RKO (cell line): ENCODE data around the gene SLC22A16.
A peak's percentile ranks its signal among the peaks of the same experiment; 100 is the strongest.

Source experiments
- DNase-seq: peaks from one replicate; pipeline ENCODE4 v3.0.0-alpha.2; 2016; ENCODE audit warnings: low spot score

Gene SLC22A16

DNA sequence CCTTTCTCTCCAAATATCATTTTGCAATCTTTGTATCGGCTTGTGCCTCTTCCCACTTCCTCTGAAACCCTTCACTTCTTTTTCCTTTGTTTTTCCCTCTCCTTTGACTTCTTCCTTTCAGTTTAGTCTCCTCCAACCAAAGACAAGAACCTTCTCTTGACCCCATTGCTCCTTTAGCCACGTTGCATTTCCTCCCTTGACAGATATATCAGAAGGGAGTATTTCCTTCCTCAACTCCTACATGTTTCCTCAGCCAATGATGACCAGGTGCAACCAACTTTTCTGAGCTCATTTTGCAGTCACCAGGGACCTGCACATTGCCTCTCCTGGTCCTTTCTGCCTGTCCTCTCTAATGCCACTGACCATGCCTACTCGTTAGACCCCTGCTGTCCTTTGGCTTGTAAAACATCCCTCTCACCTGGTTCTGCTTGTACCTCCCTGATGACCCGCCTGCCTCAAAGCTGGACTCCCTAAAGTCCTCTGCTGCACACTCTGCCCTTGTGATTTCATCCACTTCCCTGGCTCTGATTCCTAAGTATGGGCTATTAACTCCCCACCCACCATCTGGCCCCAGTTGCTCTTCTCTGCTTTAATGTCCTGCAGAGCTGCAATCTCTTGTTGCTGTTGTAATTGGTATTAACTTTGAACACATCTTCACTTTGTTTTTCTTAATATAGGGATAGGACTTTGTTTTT is 27.4 kb downstream of the SLC22A16 start:
- no peak for DNase-seq

DNA sequence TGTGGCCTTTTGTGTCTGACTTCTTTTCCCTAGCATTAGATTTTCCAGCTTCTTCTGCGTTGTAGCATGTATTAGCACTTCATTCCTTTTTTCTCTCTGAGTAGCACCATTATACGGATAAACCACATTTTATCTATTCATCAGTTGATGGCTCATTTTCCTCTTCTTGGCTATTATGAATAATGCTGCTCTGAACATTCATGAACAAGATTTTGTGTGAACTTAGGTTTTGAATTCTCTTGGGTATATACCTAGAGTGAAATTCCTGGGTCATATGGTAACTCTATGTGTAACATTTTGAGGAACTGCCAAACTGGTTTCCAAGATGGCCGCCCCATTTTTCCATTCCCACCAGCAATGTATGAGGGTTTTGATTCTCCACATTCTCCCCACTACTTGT is 28.7 kb downstream of the SLC22A16 start:
- no peak for DNase-seq

DNA sequence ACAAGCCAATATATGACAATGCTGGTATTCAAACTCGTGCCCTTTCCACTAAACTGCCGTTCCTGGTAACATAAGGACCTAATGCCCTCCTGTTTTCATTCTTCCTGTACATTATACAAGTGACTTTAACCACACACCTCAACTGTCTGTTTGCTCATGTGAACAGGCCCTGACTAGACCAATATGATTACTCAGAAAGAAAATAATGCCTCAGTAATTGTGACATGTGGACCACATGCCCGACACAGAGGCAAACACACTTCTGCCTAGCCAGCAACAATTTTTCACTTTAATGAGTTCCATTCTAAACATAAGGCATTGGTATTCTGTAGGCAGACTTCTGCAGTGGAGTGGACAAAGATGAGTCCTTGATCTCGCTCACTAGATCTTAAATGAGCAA is 30.0 kb downstream of the SLC22A16 start:
- DNase-seq = no peak

DNA sequence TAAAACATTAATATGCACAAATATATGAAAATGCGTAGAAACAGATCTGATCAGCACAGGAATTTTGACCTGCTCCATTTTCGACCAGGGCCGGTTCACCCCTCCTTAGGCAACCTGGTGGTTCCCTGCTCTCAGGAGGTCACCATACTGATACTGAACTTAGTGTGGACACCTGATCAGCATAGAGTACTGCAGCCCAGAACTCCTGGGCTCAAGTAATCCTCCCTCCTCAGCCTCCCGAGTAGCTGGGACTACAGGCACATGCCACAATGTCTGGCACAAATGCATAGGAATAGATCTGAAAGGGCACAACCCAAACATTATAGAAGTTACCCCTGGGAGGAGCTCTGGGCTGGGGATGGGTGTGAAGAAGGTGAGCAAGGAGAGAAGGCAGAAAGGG is 36.4 kb downstream of the SLC22A16 start:
- DNase-seq = no peak

DNA sequence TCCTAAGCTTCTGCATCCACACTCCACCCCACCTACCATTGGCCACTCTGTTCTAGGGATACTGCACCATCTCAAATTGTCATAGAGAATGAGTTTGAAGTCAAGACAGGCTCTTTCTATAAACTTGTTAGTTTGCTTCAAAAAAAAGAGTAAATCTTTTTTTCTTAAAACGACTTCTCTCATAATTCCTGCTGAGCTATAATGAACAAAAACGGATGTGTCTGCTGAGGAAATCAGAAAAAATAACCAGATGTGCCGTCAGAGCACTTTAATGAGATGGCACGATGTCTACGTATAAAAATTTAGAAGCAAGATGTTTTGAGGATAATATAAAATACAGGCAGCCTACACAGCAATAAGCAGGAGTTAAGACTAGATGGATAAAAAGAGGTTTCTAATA is 37.1 kb downstream of the SLC22A16 start:
- DNase-seq = no peak

DNA sequence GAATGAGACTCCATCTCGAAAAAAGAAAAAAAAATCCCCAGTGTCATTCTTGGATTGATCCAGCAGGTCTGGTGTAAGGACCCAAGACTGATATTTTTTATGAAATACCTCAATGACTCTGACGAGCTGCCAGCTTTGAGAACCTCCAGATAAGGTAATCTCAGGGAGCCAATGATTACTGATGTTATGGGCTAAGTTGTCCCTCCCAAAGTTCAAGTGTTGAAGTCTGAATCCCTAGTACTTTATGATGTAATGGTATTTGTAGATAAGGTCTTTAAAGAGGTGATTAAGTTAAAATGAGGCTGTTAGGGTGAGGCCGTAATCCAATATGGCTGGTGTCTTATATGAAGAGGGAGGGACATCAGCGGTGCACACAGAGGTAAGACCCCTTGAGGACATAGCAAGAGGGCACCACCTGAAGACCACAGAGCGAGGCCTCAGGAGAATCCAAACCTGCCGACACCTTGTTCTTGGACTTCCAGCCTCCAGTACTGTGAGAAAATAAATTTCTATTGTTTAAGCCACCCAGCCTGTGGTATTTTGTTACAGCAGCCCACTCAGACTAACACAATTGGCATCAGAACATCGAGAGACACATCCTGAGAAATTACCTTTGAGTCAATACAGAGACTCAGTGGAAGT is 41.3 kb downstream of the SLC22A16 start:
- no peak for DNase-seq

DNA sequence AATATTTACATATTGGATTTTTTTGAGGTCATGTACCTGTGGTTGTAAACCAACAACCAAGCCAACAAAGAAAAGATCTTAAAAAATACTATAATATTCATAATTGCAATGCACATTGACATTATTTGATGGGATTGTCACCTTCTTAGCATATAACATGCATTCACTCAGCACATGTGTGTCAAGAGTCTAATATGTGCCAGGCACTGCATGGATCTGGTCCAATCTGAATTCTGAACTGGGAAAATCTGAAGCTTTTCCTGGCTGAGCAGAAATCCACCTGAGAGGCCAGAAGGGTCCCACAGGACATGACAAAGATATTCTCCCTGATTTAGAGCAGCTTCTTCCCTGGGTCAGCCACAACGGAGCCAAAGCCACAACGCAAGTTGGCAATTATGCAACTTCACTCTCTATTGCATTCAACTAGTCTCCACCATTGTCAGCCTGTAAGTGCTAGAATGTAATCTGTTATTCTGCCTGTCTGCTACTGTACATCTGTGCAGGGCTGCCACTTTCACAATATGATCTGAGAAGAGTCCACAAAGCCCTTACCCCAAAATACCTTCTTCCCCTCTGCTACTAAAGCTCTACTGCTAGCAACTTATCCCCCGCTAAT is 44.0 kb downstream of the SLC22A16 start:
- DNase-seq = no peak

DNA sequence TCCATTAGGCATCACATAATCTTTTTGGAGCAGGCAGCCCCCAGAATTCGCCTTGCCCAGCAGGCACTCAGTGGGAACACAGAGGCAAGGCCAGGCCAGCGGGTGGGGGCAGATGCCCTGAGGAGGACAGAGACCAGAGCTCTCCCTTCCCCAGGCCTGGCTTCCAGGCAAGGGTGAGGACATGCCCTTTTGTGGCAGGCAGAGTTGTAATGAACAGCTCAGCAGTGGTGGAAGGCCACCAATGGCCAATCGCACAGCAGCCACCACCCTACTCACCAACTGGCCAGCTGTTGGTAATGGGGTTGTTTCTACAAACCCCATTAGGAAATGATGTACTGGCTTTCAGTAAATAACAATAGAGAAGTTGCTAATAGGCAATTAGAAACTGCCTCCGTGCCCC is 45.7 kb downstream of the SLC22A16 start:
- DNase-seq = no peak

DNA sequence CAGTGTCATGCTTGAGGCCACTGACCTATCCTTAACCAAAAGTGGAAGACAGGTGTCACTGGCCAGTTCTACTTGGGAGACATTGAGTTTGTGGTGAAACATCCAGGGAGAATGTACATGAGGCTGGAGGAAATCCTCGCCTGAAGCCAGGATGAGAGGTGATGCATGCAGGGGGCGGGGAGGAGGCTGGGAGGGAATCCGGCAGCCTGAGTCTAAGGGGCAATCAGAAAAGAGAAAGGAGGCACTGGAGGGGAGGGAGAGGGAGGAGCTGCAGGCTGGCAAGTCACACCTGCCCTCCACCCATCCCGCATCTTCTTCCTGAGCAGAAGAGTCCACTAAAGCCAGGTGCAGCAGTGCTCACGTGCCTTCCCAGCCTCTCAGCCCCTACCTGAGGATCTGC is 46.2 kb downstream of the SLC22A16 start:
- no peak for DNase-seq

DNA sequence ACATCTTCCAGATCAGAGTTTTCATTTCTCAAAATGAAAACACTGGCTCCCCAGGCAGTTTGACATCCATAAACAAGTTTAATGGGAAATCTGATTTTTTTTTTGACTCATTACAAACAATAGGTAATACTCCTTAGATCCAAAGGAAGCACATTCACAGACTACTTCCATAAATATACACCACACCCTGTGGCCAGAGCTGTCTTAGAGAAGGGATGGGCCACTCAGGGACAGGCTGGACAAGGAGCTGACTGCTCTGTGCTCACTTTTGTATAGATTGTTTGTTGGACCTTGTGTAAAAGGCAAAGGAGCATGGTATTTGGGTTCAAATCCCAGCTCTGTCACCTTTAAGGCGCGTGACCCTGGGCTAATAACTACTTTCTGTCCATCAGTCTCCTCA is 48.3 kb downstream of the SLC22A16 start:
- no peak for DNase-seq

DNA sequence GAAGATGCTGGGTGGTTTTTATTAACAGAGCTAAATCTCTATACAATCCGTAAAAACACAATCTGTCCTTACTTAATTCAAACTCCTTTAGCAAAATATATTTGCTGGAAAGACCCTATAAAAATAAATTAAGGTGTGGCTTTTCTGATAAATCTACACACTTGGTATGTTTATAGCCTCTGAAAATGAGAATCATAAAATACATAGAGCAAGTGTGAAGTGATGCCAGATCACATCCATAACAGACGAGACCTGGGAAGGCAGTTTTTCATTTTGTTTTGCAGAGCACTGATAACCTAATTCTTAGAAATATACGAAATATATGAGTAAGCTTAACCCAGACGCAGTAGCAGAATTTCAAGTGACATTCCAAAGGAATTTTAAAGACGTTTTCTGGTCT is 50.6 kb downstream of the SLC22A16 start:
- no peak for DNase-seq

DNA sequence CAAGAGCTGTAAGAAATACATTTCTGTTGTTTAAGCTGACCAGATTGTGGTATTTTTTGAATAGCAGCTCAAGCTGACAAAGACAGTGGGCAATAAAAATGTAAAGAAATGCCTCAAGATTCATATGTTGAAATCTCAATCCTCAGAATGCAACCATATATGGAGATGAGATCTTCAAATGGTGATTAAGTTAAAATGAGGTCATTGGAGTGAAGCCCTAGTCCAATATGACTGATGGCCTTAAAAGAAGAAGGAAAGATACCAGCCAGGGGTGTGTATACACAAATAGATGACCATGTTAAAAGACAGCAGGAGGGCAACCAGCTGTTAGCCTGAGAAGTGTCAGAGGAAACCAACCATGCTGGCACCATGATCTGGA is 54.0 kb downstream of the SLC22A16 start:
- no peak for DNase-seq

DNA sequence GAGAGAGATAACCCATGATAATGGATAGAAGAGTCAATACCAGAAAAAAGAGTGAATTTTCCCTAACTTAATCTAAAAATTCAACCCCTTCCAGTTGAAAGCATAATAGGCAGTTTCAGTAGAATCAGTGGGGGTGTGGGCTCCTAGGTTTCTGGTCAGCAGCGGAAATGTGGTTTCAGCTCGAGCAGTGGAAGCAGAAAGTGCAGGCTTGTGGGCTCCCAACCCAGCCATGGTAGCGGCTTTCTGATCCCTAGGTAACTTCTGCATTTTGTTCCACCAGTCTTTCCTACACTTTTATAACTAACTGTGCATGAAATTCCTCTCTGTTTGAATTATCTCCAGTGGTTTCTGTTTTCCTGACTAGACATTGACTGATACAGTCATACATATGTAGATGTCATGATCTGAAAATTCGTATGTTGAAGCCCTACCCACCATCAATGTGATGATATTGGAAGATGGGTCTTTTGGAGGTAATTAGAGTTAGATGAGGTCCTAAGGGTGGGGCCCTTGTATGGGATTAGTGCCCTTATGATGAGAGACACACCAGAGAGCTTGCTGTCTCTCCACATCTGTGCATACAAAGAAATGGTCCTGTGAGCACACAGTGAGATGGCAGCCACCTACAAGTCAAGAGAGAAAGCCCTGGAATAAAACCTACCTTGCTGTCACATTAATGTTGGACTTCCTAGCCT is 54.5 kb downstream of the SLC22A16 start:
- no peak for DNase-seq

DNA sequence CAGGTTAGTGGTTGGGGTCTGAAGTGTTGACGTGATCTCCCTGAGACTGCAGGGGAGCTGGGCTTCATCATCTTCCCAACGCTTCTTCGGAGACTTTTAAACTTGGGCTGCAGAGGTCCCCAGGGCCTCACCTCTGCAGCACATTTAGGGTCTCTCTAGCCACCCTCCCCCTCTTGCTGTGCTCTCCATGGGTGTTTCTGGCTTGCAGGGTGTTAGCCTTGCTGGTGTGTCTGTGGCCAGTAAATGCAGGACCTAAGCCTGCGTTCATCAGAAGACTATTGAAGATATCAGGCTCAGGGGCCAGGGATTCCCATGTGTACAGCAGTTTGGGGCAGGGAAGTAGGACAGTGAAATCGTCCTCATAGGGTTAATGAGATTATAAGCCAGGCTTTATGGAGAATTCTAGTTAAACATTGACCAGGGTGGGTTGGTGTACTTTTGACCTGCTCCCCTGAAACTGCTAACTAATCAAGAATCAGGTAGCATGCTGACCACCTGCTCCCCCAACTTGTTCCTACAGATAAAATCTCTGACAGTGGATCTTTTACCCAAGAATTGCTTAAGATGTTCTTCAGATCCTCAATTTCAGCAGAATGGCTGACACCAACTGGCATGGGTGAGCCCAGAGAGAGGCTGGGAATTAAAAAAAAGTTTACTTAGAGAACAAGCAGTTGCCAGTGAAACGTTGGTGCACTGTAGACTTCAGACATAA is 57.2 kb downstream of the SLC22A16 start:
- no peak for DNase-seq

DNA sequence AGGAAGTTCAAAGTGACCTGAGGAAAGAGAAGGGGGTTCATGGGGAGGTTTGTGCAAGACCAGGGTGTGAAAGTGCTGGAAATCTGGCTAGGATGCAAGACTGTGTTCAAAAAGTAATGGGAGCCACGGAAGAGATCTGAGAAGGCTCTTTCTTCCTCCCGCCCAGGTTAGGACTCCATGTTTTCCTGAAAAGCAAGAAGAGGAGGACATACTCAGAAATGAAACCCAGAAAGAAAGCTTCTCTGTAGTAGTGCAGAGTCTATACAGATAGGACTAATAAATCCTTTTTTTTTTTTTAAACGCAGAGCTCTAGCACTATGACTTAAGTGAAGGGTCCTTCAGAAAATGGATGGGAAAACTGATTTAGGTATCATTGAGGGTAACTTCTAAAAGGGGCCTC is 57.8 kb downstream of the SLC22A16 start:
- DNase-seq = no peak

DNA sequence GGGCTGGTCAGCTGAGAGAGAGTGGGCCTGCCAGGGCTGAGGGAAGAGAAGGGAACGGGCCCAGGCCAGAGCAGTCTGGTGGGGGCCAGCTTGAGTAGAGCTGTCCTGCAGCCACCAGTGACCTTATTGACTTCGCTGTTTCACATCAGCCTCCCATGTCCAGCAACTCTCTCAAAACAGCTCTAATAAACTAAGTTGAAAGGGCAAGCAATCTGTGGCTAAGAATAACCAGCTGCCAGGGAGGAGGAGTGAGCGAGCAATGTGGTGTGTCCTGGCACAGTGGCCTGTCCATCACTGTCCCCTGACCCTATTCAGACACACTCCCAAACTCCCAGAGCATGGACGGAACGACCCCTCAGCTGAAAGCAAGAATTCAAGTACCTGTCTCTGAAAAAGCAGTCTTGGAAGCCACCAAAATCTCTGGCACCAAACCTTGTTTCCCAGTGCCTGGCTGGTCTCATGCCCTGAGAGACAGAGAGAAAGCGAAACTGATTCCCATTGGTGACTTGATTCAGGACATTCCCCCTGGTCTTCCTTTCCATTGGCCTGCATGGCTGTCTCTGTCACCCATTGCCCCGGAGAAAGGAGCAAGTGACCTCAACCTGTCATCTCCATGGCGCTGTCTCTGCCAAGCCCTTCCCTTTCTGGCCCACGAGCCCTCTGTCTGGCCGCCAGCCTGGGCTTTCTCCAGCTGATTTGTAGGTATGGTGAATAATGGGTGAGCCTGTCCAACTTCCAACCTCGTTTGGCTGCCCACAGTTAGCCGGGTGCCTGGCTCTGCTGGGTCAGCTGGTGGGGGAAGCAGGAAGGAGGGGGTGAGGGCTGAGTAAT is 61.1 kb downstream of the SLC22A16 start, which contains the start of gene DDO:
TSS of gene DDO (minus strand) at position 490 of the 831 bp plus-strand sequence. CDS start 2,113 bp downstream, outside the sequence.
- peak; percentile 9 for DNase-seq

DNA sequence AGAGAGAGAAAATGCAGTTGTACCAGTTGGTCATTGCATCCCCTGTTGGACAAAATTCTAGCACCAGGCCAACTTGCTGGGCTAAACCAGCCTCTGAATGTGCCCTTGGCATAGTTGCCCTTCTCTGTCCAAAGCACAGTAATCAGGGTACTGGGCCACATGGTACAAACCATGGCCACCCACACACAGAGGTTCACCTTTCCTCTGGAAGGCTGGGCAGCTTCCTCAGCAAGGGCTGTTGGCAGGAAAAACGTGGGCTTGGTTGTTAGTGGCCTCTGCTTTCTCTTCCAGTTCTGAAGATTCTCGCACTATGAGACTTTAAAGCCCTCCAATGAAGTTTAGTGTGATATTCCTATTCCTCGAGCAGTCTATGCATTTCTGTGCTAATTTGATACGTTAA is 61.7 kb downstream of the SLC22A16 start:
- DNase-seq = no peak

DNA sequence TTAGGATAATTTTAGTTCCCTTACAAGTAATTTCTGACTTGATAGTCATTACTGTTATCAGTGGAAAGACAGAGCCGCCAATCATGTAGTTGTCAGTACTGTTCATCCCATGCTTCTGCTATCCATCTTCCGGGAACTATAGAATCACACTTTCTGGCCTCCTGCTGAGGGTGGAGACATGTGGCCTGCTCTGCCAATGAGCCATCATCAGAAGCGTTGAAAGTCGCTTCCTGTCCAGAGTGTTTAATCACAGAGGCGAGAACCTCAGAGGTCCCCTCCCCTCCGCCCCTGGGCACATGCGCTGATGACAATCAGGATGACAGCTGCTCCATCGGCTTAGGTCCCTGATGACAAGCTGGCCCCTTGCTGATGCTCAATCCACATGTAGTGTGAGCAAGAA is 64.1 kb downstream of the SLC22A16 start:
- DNase-seq = no peak

DNA sequence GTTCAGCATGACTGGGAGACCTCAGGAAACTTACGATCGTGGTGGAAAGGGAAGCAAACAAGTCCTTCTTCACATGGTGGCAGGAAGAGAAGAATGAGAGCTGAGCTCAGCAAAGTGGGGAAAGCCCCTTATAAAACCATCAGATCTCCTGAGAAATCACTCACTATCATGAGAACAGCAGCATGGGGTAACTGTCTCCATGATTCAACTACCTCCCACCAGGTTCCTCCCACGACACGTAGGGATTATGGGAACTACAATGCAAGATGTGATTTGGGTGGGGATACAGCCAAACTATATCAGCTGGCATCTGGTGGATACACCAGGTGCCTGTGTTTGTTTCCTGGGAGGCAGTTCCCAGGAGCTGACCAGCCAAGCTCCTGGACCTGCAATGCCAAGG is 65.9 kb downstream of the SLC22A16 start:
- no peak for DNase-seq

DNA sequence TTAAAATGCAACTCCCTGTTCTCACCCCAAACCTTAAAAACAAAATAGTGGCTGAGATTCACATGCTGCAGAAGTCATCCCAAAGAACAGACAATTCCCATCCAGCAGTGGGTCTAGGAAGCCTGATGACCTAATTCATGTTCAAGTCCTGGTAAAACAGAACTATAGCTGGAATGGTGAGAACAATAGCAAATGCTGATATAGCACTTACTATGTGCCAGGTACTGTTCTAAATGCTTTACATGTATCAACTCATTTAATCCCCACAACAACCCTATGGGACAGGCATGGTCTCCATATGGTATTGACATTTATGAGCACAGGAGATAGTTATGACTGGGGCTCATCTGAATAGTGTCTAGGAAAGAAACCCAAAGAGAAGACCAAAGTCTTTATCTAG is 66.6 kb downstream of the SLC22A16 start:
- no peak for DNase-seq

DNA sequence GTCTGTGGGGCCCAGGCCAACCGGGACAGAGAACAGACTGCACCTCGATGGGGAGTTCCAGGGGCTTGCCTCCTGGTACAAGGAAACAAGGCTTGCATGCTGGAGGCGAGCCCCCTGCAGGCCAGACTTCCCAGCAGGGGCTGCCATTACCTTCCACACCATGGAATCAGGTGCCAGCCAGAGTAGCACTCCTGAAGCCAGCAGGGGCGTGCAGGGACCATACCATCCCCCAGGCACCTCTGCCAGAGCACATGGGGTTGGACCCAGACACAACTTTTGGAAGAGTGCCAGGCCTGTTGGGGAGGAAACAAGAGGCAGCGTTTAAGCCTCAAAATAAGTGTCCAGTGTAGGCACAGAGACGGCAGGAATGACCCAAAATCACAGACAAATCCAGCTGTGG is 67.5 kb downstream of the SLC22A16 start:
- DNase-seq = no peak
